Measurements from ENCODE around the gene CHKB.
A peak's percentile ranks its signal among the peaks of the same experiment; 100 is the strongest.

The CHKB gene

GRCh38 chr22:50571264-50572175 lies 11.1 kb downstream of the CHKB start:
- no peak for DNase-seq

- no peak for DNase-seq
These were observed 11.8 kb downstream of the CHKB start for GRCh38 chr22:50570861-50571260.

GRCh38 chr22:50569896-50570535 lies 12.6 kb downstream of the CHKB start:
- DNase-seq, result no peak

DNA sequence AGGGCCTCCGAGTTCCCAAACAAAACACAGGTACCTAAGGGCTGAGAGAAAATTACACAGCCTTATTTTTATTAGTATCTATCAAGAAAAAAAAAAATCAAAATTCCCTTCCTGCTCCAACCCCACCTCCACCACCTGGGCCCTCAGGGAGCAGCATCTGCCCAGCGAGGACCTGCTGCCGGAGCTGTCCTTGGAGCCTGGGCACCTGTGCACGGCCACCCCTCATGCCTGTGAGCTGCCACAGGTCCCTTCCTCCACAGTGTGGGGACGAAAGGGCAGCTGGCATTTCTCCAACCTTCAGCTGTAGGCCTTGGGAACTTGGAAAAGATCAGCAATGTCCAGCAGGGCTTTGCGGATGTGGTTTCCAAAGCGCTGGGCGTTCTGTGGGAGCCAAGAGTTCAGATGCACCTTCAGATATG lies 13.6 kb downstream of the CHKB start:
- no peak for DNase-seq

- DNase-seq, result no peak
These were observed 14.0 kb downstream of the CHKB start for GRCh38 chr22:50568626-50569025.

GRCh38 chr22:50567721-50568252 lies 14.9 kb downstream of the CHKB start:
- DNase-seq, result no peak

DNA sequence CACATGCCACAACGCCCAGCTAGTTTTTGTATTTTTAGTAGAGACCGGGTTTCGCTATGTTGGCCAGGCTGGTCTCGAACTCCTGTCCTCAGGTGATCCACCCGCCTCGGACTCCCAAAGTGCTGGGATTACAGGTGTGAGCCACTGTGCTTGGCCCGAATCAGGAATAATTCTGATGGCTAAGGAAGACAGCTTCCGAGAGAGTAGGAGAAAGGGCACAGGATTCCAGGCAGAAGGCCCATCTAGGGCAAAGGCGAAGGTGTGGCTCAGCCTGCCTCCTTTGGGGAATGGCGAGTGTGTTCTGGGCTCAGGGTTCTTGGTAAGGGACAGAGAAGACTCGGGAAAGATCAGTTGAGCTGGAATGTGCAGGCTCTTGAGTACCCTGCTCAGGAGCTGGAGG lies 18.4 kb downstream of the CHKB start:
- no peak for DNase-seq

- no peak for DNase-seq
These were observed 19.1 kb downstream of the CHKB start for GRCh38 chr22:50563413-50564160.

- DNase-seq, result peak; percentile 85
These were observed 19.9 kb downstream of the CHKB start, which contains the start of gene SYCE3 for GRCh38 chr22:50562523-50563412. TSS of gene SYCE3 (minus strand) at chr22:50562919. CDS start at chr22:50556405, 6,514 bp downstream.

DNA sequence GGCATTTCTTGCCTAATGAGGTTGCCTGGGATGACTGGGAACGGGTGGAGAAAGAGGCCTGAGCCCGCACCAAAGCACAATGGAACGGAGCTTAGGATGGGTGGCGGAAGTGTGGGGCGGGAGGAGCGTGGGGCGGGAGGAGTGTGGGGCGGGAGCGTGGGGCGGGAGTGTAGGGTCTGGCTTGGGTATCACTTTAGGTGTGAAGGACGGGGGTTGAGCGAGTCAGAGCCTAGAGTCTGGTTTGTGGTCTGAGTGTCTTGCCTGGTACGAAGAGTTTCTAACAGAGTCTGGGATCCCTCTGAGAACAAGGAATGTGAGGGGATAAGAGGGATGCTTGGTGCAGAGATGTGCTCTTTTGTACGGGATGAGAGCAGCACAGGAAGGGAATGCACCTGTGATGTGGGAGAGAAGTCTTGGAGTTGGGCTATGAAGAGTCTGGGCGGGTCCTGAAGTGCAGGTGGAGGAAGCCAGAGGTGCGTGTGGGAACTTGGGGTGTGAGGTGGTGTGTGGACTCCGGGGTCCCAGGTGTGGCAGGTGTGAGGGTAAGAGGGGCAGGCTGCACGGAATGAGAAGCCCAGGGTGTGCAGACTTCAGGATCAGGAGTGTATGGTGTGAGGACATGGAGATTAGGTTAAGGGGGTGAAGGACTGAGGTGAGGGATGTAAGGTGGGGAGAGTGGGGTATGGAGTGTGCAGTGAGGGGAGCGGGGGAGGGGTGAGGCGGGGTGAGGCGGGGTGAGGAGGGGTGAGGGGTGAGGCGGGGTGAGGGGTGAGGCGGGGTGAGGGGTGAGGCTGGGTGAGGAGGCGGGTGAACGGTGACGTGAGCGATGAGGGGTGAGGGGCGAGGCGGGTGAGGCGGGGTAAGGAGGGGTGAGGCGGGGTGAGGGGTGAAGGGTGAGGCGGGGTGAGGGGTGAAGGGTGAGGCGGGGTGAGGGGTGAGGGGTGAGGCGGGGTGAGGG lies 21.0 kb downstream of the CHKB start:
- DNase-seq, result no peak

GRCh38 chr22:50560034-50560433 lies 22.6 kb downstream of the CHKB start:
- DNase-seq, result no peak

- no peak for DNase-seq
These were observed 25.9 kb downstream of the CHKB start for GRCh38 chr22:50556703-50557102.

DNA sequence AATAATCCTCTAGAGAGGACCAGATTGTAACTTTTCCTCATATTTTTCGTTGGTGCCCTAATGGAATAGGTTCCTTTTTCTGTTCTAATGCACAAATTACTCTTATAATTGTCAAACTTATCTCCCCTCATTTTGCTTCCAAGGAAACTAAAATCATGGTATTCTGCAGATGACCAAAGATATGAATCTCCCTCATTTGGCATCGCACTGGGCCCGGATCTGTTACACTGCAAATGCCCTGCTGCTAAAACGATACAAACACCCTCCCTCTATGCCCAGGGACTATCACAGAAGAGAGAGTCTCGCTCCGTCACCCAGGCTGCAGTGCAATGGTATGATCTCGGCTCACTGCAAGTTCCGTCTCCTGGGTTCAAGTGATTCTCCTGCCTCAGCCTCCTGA lies 29.3 kb downstream of the CHKB start:
- DNase-seq, result no peak

- DNase-seq, result no peak
These were observed 31.4 kb downstream of the CHKB start for GRCh38 chr22:50551160-50551752.

- DNase-seq, result no peak
These were observed 32.3 kb downstream of the CHKB start for GRCh38 chr22:50550395-50550794.

DNA sequence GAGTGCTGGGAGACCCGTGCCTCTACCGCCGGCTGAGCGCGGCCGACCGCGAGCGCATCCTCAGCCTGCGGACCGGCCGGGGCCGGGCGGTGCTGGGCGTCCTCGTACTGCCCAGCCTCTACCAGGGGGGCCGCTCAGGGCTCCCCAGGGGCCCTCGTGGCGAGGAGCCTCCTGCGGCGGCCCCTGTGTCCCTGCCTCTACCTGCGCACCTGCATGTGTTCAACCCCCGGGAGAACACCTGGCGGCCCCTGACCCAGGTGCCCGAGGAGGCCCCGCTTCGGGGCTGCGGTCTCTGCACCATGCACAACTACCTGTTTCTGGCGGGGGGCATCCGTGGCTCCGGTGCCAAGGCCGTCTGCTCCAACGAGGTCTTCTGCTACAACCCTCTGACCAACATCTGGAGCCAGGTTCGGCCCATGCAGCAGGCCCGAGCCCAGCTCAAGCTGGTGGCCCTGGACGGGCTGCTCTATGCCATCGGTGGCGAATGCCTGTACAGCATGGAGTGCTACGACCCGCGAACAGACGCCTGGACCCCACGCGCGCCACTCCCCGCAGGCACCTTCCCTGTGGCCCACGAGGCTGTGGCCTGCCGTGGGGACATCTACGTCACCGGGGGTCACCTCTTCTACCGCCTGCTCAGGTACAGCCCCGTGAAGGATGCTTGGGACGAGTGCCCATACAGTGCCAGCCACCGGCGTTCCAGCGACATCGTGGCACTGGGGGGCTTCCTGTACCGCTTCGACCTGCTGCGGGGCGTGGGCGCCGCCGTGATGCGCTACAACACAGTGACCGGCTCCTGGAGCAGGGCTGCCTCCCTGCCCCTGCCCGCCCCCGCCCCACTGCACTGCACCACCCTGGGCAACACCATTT lies 33.5 kb downstream of the CHKB start:
- DNase-seq, result no peak

DNA sequence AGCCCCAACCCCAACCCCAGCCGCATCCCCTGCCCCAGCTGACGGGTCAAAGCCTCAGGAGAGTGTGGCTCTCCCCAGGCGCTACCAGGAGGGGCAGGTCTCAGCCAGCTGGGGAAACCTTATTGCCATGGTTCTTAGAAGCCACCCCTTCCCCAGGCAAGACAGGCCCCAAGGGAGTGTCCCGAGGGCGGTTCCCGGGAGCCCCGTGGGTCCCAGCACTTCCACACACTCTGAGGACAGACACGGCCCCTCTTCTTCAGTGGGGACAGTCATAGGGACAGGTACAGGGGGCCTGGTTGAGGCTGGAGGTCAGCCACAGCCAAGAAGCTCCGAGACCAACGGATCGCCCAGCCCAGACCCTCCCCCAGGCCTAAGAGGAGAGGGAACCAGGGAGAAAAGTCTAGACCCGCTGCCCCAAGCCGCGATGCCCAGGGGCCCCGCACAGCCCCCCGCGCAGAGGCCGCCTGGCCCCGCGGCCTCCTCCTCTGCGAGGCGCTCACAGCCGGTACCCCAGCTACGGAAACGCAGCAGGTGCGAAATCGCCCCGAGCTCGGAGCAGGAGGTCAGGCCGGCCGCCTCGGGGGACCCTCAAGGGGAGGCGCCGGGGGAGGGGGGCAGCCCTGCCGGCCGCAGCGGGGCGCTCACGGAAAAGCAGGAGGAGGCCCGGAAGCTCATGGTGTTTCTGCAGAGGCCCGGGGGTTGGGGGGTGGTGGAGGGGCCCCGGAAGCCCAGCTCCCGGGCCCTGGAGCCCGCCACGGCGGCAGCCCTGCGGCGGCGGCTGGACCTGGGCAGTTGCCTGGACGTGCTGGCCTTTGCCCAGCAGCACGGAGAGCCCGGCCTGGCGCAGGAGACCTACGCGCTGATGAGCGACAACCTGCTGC lies 34.4 kb downstream of the CHKB start:
- DNase-seq, result no peak

- no peak for DNase-seq
These were observed 35.2 kb downstream of the CHKB start for GRCh38 chr22:50547263-50547985.
